ENCODE measurements around the gene TSBP1.
A peak's percentile ranks its signal among the peaks of the same experiment; 100 is the strongest.

The TSBP1 gene

DNA sequence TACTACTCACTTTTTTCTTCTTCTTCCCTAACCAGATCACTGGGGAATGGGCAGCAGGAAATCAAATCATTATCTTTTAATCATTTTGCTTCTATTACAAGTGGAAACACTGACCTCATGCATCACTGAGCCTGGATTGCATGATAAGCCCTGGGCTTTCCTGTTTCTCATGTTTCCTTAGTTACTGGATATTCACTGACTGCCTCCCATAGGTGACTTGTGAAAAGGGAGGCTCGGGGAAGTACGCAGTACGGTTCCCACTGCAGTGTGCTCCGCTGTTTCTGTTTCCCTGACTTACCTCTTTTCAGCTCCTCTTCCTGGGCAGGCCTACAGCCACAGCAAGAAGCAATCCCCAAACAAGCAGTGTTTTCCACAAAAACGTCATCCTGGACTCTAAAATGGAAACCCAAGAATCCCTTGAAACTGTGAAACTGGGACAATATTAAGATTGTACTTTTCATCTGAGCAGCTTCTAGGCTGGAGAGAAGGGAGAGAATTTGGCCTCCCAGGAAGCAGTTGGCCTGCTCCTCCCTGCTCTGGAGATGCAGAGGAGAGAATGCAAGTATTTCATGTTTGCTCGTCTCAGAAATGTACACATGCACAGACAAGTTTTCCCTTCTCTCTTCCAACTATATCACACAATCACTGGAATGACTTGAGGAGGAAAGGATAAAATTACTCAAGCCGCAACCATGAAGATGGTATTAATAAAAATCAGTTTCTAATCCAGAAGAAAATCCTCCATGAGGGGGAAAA, 22.1 kb upstream of the TSBP1 start:
- peak; percentile 25 for DNase-seq (ENCODE audit: low read depth)
- H3K4me3 ChIP-seq (ENCODE audit: low read depth, low read length) = no peak overlapping the region

DNA sequence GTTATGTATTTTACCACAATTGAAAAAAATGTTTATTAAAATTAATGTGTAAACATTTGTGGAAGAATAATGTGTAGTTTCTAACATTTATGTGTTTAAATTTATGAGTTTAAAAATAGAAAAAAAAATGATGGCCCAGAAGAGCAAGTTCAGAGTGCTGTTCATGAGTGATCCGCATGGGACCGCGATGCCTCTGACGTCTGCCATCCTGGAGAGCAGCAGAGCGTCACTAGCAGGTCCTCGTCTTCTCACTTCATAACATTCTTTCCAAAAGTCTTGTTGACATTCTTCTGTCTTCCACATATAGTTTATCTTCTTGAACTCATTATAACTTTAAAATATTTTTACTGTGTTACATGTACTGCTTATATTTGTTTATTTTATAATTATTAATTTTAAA, 19.8 kb upstream of the TSBP1 start:
- DNase-seq (ENCODE audit: low read depth) = no peak
- no peak overlapping the region for H3K4me3 ChIP-seq (ENCODE audit: low read depth, low read length)
- TF ChIP-seq, protein P1, sequence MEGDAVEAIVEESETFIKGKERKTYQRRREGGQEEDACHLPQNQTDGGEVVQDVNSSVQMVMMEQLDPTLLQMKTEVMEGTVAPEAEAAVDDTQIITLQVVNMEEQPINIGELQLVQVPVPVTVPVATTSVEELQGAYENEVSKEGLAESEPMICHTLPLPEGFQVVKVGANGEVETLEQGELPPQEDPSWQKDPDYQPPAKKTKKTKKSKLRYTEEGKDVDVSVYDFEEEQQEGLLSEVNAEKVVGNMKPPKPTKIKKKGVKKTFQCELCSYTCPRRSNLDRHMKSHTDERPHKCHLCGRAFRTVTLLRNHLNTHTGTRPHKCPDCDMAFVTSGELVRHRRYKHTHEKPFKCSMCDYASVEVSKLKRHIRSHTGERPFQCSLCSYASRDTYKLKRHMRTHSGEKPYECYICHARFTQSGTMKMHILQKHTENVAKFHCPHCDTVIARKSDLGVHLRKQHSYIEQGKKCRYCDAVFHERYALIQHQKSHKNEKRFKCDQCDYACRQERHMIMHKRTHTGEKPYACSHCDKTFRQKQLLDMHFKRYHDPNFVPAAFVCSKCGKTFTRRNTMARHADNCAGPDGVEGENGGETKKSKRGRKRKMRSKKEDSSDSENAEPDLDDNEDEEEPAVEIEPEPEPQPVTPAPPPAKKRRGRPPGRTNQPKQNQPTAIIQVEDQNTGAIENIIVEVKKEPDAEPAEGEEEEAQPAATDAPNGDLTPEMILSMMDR (conservative IDR thresholded peaks at IDR 0.05; ENCODE audit: low read depth, low read length) = no peak

More for the DNA sequence above, 22.1 kb upstream of the TSBP1 start:
- TF ChIP-seq, protein P1 (conservative IDR thresholded peaks at IDR 0.05; ENCODE audit: low read depth, low read length) = no peak

DNA sequence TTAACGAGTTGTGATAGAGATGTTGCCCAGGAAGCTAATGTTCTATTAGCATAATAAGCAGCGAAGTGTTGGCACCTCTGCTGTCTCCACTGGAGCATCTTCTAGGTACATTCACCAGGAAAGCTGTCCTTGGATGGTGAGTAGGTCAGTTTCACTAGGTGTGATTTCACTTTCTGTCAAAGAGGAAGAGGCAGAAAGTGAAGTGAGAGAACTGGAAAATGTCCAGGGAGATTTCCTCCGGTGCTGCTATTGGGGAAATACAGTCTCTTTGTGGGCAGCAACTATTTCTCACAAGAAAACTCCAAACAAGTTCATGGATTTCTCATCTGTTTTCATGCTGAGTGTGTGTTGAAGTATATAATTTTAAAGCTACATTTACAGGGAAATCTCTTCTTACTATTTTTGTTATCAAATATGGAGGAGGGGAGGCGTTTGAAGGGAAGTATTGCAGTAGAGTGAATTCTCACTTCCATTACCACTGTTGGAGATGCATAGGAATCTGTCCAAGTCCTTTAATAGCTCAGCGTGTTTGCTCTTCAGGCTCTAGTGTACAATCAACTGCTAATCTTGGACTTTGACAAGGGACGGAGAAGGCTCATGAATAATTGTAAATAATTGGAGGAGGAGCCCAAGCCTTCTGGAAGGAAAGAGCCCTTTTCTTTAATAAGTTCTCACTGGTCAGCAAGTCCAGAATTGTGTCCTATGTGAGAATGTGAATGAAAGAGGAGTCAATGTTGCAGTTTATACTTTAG, 16.1 kb upstream of the TSBP1 start:
- no peak overlapping the region for H3K4me3 ChIP-seq (ENCODE audit: low read depth, low read length)
- DNase-seq (ENCODE audit: low read depth) = no peak
- TF ChIP-seq, protein P1 (conservative IDR thresholded peaks at IDR 0.05; ENCODE audit: low read depth, low read length) = no peak

DNA sequence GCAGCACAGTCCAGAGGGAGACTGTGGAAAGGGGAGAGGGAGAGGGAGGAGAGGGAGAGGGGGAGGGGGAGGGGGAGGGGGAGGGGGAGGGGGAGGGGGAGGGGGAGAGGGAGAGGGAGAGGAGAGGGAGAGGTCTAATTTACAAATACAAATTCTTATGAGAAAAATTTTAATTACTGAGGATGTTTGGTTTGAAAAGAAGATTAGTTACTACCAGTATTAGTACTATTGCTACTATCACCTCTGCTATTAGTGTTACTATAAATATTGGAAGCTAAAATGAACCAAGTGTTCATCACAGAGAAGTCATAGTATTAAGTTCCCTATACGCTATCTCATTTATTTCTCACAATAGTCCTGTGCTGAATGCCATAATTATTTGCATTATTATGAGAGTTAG, 14.3 kb upstream of the TSBP1 start:
- TF ChIP-seq, protein P1 (conservative IDR thresholded peaks at IDR 0.05; ENCODE audit: low read depth, low read length) = no peak
- no peak for DNase-seq (ENCODE audit: low read depth)
- H3K4me3 ChIP-seq (ENCODE audit: low read depth, low read length) = no peak overlapping the region

DNA sequence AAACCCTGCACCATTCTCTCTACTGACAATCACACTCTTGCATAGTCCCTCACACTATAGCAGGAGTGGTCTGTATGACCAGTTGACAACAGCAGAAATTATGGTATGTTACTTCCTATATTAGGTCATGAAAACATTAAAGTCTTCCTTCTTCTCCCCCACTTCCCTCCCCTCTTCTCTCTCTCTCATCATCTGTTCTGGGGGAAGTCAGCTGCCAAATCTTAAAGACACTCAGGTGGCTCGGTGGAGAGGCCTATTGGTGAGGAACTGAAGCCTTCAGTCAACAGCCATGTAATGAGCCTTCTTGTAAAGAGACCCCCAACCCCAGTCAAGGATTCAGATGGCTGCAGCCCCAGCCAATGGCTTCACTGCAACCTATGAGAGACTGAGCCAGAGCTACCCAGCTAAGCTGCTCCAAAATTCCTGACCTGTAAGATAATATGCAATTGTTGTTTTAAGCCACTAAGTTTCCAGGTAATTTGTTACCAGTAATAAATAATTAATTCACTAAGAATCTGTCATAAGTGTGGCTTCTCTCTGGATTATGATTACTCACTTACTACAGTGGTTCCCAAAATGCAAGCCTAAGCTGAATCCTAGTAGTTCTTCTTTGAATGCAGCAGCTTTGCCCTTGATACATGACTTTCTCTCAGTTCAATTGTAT, 11.2 kb upstream of the TSBP1 start:
- TF ChIP-seq, protein P1 (conservative IDR thresholded peaks at IDR 0.05; ENCODE audit: low read depth, low read length) = no peak
- no peak overlapping the region for H3K4me3 ChIP-seq (ENCODE audit: low read depth, low read length)
- DNase-seq (ENCODE audit: low read depth) = no peak

DNA sequence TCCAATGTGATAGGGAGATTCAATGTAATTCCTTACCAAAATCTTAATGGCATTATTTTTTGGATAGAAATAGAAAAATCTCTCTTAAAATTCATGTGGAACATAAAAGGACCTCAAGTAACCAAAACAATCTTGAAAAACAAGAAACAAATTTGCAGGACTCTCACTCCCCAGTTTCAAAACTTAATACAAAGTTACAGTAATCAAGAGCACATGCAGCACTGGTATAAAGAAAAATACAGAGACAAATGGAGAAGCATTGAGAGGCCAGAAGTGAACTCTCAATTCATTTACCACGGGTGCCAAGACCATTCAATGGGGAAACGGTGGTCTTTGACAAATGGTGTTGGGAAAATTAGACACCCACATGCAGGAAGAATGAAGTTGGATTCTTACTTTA, 7.8 kb upstream of the TSBP1 start:
- no peak overlapping the region for H3K4me3 ChIP-seq (ENCODE audit: low read depth, low read length)
- TF ChIP-seq, protein P1 (conservative IDR thresholded peaks at IDR 0.05; ENCODE audit: low read depth, low read length) = no peak
- no peak for DNase-seq (ENCODE audit: low read depth)
